GM12878 (cell line): ENCODE data around the gene TSR3. TPM values are rescaled to one million over a fixed set of nuclear protein-coding genes. Genes with fewer than 3 reads are reported as not detected.

Experiments used
- ATF2 ChIP-seq: IDR thresholded peaks from 2 replicates; pipeline ENCODE4 v1.6.1; 2012; ENCODE audit warnings: low read length, inconsistent platforms
- ATF7 ChIP-seq: fragments of 450-650 bp; IDR thresholded peaks from 2 replicates; pipeline ENCODE4 v1.6.1; 2016; ENCODE audit warnings: low read depth, mild to moderate bottlenecking
- CREB1 ChIP-seq: IDR thresholded peaks from 2 replicates; pipeline ENCODE4 v1.6.1; 2012; ENCODE audit warnings: low read depth, mild to moderate bottlenecking, inconsistent platforms
- ESRRA ChIP-seq: IDR thresholded peaks from 2 replicates; pipeline ENCODE4 v1.6.1; 2012; ENCODE audit warnings: mild to moderate bottlenecking, low read length, improper control_type of control experiment
- ETV6 ChIP-seq, 2 experiments: fragments of 450-650 bp in 1 of 2; IDR thresholded peaks in 1 of 2; conservative IDR thresholded peaks in 1 of 2; 2 replicates each; pipeline ENCODE4 v1.6.1; 2014; ENCODE audit warnings: antibody characterized with exemption in 1 of 2, borderline replicate concordance in 1 of 2, low read depth in 1 of 2, mild to moderate bottlenecking in 1 of 2, moderate library complexity in 1 of 2
- GATAD2B ChIP-seq: fragments of 450-650 bp; conservative IDR thresholded peaks from 2 replicates; pipeline ENCODE4 v1.6.1; 2017; ENCODE audit warnings: low read depth, mild to moderate bottlenecking, moderate library complexity
- NFYB ChIP-seq: IDR thresholded peaks from 2 replicates; pipeline ENCODE4 v1.6.1; 2011; ENCODE audit warnings: low read depth, mild to moderate bottlenecking, low read length, improper control_type of control experiment, moderate library complexity; ENCODE audit not compliant: insufficient read depth
- PBX3 ChIP-seq: IDR thresholded peaks from 2 replicates; pipeline ENCODE4 v1.6.1; 2011; ENCODE audit warnings: mild to moderate bottlenecking, low read depth, low read length, moderate library complexity; ENCODE audit not compliant: insufficient replicate concordance
- RUNX3 ChIP-seq: IDR thresholded peaks from 2 replicates; pipeline ENCODE4 v1.6.1; 2012; ENCODE audit warnings: low read length, inconsistent platforms
- SPI1 ChIP-seq: IDR thresholded peaks from 2 replicates; pipeline ENCODE4 v1.6.1; 2011; ENCODE audit warnings: low read depth, mild to moderate bottlenecking, low read length, moderate library complexity, borderline replicate concordance; ENCODE audit not compliant: insufficient read depth
- TAF1 ChIP-seq: IDR thresholded peaks from 2 replicates; pipeline ENCODE4 v1.6.1; 2011; ENCODE audit warnings: mild to moderate bottlenecking, low read depth, low read length, borderline replicate concordance
- polyA plus RNA-seq, 11 experiments: library from polyadenylated mRNA; depleted of rRNA in 4 of 11; unstranded in 6 of 11; stranded (reverse) in 5 of 11; fragments of >200 nt; fragmentation: Nextera tagmentation in 4 of 11; fragmentation: Illumina TruSeq in 1 of 11; extraction: Ambion mirVana in 4 of 11; extraction: Trizol in 1 of 11; gene quantifications; 1 replicate in 1 of 11; 2 replicates in 10 of 11; pipeline versions ENCODE4 v1.2.1 to v1.2.3, GENCODE V29; 2011 to 2016; ENCODE audit warnings: inconsistent platforms in 2 of 11, missing spikeins in 2 of 11, low read depth in 1 of 11
- total RNA-seq, 4 experiments: library from RNA; depleted of rRNA in 3 of 4; stranded (reverse); fragments of >200 nt in 3 of 4; fragmentation: Illumina TruSeq in 1 of 4; extraction: Trizol in 1 of 4; gene quantifications; 2 replicates each; pipeline versions ENCODE4 v1.2.1 to v1.2.3, GENCODE V29; 2013 to 2021
- TF ChIP-seq, protein P1 (sequence below): IDR thresholded peaks from 2 replicates; pipeline ENCODE4 v1.6.1; 2012; ENCODE audit warnings: low read depth, low read length, improper control_type of control experiment

TSR3 gene
- total and polyA plus RNA-seq, 10 of the 15 experiments (the other 5 are each of a cell fraction or from before 2014, with no cell fraction given), result 3.4 to 108 (median 46.9) TPM

GRCh38 chr16:1351582-1352362 lies at the start of gene TSR3, which contains the start of gene GNPTG (continued):
- TF ChIP-seq, protein P1, sequence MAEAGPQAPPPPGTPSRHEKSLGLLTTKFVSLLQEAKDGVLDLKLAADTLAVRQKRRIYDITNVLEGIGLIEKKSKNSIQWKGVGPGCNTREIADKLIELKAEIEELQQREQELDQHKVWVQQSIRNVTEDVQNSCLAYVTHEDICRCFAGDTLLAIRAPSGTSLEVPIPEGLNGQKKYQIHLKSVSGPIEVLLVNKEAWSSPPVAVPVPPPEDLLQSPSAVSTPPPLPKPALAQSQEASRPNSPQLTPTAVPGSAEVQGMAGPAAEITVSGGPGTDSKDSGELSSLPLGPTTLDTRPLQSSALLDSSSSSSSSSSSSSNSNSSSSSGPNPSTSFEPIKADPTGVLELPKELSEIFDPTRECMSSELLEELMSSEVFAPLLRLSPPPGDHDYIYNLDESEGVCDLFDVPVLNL, result no peak
- TF ChIP-seq CREB1, result peak; percentile 78; the same call in 1 of the 2 replicates
- peak; percentile 45 for TF ChIP-seq PBX3
- TF ChIP-seq ESRRA, result no peak
- TF ChIP-seq RUNX3, result peak; percentile 79
- TF ChIP-seq SPI1, result no peak
- TF ChIP-seq ATF2, result no peak
- no peak for TF ChIP-seq ETV6 (conservative IDR thresholded peaks at IDR 0.05 in 1 of 2, IDR thresholded peaks at IDR 0.05 in 1 of 2; ENCODE audit: borderline replicate concordance in 1 of 2, low read depth in 1 of 2)
- peak; percentile 91 for TF ChIP-seq TAF1
- no peak for TF ChIP-seq ATF7
- peak; percentile 57; the same call in 1 of the 2 replicates for TF ChIP-seq NFYB
- peak; percentile 97 for TF ChIP-seq GATAD2B
